ENCODE results near the gene MOCS3. TPM values are rescaled to one million over a fixed set of nuclear protein-coding genes. Genes with fewer than 3 reads are reported as not detected.

MOCS3 gene
- total RNA-seq, 1 experiment from 2014 or later = 13.2 TPM

GRCh38 chr20:50980071-50980681 lies 21.6 kb downstream of the MOCS3 start:
- Mint-ChIP-seq H3K4me1 (ENCODE audit: low read depth, unreplicated experiment) (peaks cover 40% of the 10 kb centered on the region), H3K27me3 (ENCODE audit: unreplicated experiment) (peaks cover 76% of the 10 kb centered on the region), H3K27ac (ENCODE audit: unreplicated experiment) (peak overlapping the region; percentile 67), H3K9me3 (ENCODE audit: low read depth, unreplicated experiment) (no peaks in the 10 kb centered on the region), H3K4me3 (ENCODE audit: low read depth, unreplicated experiment) (peak overlapping the region; percentile 6), H3K36me3 (ENCODE audit: insufficient read depth, unreplicated experiment) (peaks cover 8% of the 10 kb centered on the region)
- CTCF ChIA-PET = interaction anchor here (1.0 to 2.5 kb wide), 6 partner anchors 10 to 575 kb away, joined by 3 to 8 read pairs (median 4); partner anchors contain the start of genes BCAS4, DPM1 and MOCS3
- intact Hi-C loops (cut with micrococcal nuclease; ENCODE audit: unreplicated experiment) = loop anchor here (10.0 kb wide), 1 partner anchor 225 kb away; no protein-coding TSS in a partner anchor
- peak; percentile 68 for DNase-seq
- TF ChIP-seq CTCF (IDR thresholded peaks at IDR 0.05; ENCODE audit: unreplicated experiment) = no peak
- no TSS peak for BruUV-seq (replicated peaks)

GRCh38 chr20:50980851-50981713 lies 22.5 kb downstream of the MOCS3 start:
- intact Hi-C loops (cut with micrococcal nuclease; ENCODE audit: unreplicated experiment) = loop anchor here (10.0 kb wide), 1 partner anchor 224 kb away; no protein-coding TSS in a partner anchor
- peak; percentile 95 for TF ChIP-seq CTCF (IDR thresholded peaks at IDR 0.05; ENCODE audit: unreplicated experiment)
- Mint-ChIP-seq H3K4me1 (ENCODE audit: low read depth, unreplicated experiment) (peaks cover 40% of the 10 kb centered on the region), H3K27ac (ENCODE audit: unreplicated experiment) (peak overlapping the region; percentile 67), H3K27me3 (ENCODE audit: unreplicated experiment) (peaks cover 67% of the 10 kb centered on the region), H3K4me3 (ENCODE audit: low read depth, unreplicated experiment) (peak overlapping the region; percentile 6), H3K36me3 (ENCODE audit: insufficient read depth, unreplicated experiment) (peaks cover 8% of the 10 kb centered on the region), H3K9me3 (ENCODE audit: low read depth, unreplicated experiment) (no peaks in the 10 kb centered on the region)
- CTCF ChIA-PET = interaction anchor here (0.6 to 2.5 kb wide), 15 partner anchors 8 to 1041 kb away, joined by 3 to 11 read pairs (median 4); partner anchors contain the start of genes BCAS4, DPM1 and MOCS3
- peak; percentile 88 for DNase-seq
- BruUV-seq (replicated peaks) = no TSS peak

GRCh38 chr20:50981714-50982048 lies 23.1 kb downstream of the MOCS3 start:
- CTCF ChIA-PET = interaction anchor here (0.6 to 2.5 kb wide), 13 partner anchors 9 to 1040 kb away, joined by 3 to 11 read pairs (median 4); partner anchors contain the start of genes BCAS4, DPM1 and MOCS3
- Mint-ChIP-seq H3K4me1 (ENCODE audit: low read depth, unreplicated experiment) (peaks cover 40% of the 10 kb centered on the region), H3K9me3 (ENCODE audit: low read depth, unreplicated experiment) (no peaks in the 10 kb centered on the region), H3K27ac (ENCODE audit: unreplicated experiment) (no peak overlapping the region), H3K36me3 (ENCODE audit: insufficient read depth, unreplicated experiment) (peaks cover 8% of the 10 kb centered on the region), H3K27me3 (ENCODE audit: unreplicated experiment) (peaks cover 61% of the 10 kb centered on the region), H3K4me3 (ENCODE audit: low read depth, unreplicated experiment) (no peak overlapping the region)
- DNase-seq = no peak
- no TSS peak for BruUV-seq (replicated peaks)
- intact Hi-C loops (cut with micrococcal nuclease; ENCODE audit: unreplicated experiment) = loop anchor here (10.0 kb wide), 1 partner anchor 223 kb away; no protein-coding TSS in a partner anchor
- no peak for TF ChIP-seq CTCF (IDR thresholded peaks at IDR 0.05; ENCODE audit: unreplicated experiment)

- intact Hi-C loops (cut with micrococcal nuclease; ENCODE audit: unreplicated experiment) = loop anchor here (10.0 kb wide), 1 partner anchor 222 kb away; no protein-coding TSS in a partner anchor
These were observed 23.7 kb downstream of the MOCS3 start for GRCh38 chr20:50982363-50982762.

More at GRCh38 chr20:50982363-50982762, 23.7 kb downstream of the MOCS3 start:
- H3K4me1 Mint-ChIP-seq (ENCODE audit: low read depth, unreplicated experiment) = peaks cover 40% of the 10 kb centered on the region
- no peak overlapping the region for H3K27ac Mint-ChIP-seq (ENCODE audit: unreplicated experiment)
- H3K4me3 Mint-ChIP-seq (ENCODE audit: low read depth, unreplicated experiment) = no peak overlapping the region
- DNase-seq = peak; percentile 77
- no TSS peak for BruUV-seq (replicated peaks)
- TF ChIP-seq CTCF (IDR thresholded peaks at IDR 0.05; ENCODE audit: unreplicated experiment) = no peak
- H3K27me3 Mint-ChIP-seq (ENCODE audit: unreplicated experiment) = peaks cover 54% of the 10 kb centered on the region
- H3K9me3 Mint-ChIP-seq (ENCODE audit: low read depth, unreplicated experiment) = no peaks in the 10 kb centered on the region
- peaks cover 8% of the 10 kb centered on the region for H3K36me3 Mint-ChIP-seq (ENCODE audit: insufficient read depth, unreplicated experiment)
- CTCF ChIA-PET = interaction anchor here (0.6 to 2.5 kb wide), 9 partner anchors 10 to 344 kb away, joined by 3 to 11 read pairs (median 4); partner anchors contain the start of genes BCAS4, DPM1 and MOCS3

Measured in Calu3 (cell line).